Astrocyte of the spinal cord (primary cell): ENCODE measurements around the gene ISY1.
A peak's percentile ranks its signal among the peaks of the same experiment; 100 is the strongest.

Source experiments
- DNase-seq: peaks from one replicate; pipeline ENCODE4 v3.0.0; 2011; ENCODE audit warnings: low read depth, low spot score
- H3K4me3 ChIP-seq: 2 replicates; pipeline ENCODE4 v1.5.1; 2011; ENCODE audit warnings: low read depth, mild to moderate bottlenecking, low read length, moderate library complexity
- CTCF ChIP-seq: IDR thresholded peaks from 2 replicates; pipeline ENCODE4 v1.5.1; 2012; ENCODE audit warnings: low read depth, mild to moderate bottlenecking, low read length, inconsistent platforms
- in situ Hi-C: cut with HindIII; loops from 2 replicates; pipeline ENCODE4 v1.10.0; 2017; ENCODE audit warnings: low sequenced_read_pairs

Gene ISY1

GRCh38 chr3:129126726-129127280 lies 34.1 kb downstream of the ISY1 start:
- H3K4me3 ChIP-seq: no peak overlapping the region
- no peak for TF ChIP-seq CTCF
- in situ Hi-C loops: no loop called here

GRCh38 chr3:129123314-129124060 lies 37.4 kb downstream of the ISY1 start:
- TF ChIP-seq CTCF: no peak
- no peak overlapping the region for H3K4me3 ChIP-seq
- DNase-seq: no peak
- in situ Hi-C loops: no loop called here

More at GRCh38 chr3:129126726-129127280, 34.1 kb downstream of the ISY1 start:
- DNase-seq: no peak

- in situ Hi-C loops: no loop called here
- no peak for DNase-seq
- no peak for TF ChIP-seq CTCF
- H3K4me3 ChIP-seq: peak overlapping the region; percentile 53
Measured at GRCh38 chr3:129122412-129123011, 38.4 kb downstream of the ISY1 start.

GRCh38 chr3:129121792-129122411 lies 39.0 kb downstream of the ISY1 start, which contains the start of gene RAB43:
TSS of gene RAB43 (minus strand) at chr3:129121804. CDS start at chr3:129121489, 315 bp downstream.
- H3K4me3 ChIP-seq: peak within 1 kb of the TSS; percentile 65
- in situ Hi-C loops: no loop called here
- no peak for TF ChIP-seq CTCF
- peak; percentile 81 for DNase-seq

GRCh38 chr3:129121016-129121791 lies 39.7 kb downstream of the ISY1 start:
- TF ChIP-seq CTCF: no peak
- peak overlapping the region; percentile 65 for H3K4me3 ChIP-seq
- peak; percentile 37 for DNase-seq
- in situ Hi-C loops: no loop called here
